ENCODE data around the gene SLC35E3. TPM values are rescaled to one million over a fixed set of nuclear protein-coding genes. Genes with fewer than 3 reads are reported as not detected.
A peak's percentile ranks its signal among the peaks of the same experiment; 100 is the strongest.

Gene SLC35E3
- total and polyA plus RNA-seq, 5 donors = 5.2 to 9.6 (median 6.2) TPM

- WGBS = 91% methylated on average over 5 of the region's 5 CpGs
- Histone ChIP-seq H3K4me3 (ENCODE audit: low read length) (no peak overlapping the region), H3K27me3 (ENCODE audit: control insufficient read depth, insufficient read depth) (no peaks in the 10 kb centered on the region), H3K27ac (ENCODE audit: low read length) (peak overlapping the region; percentile 37), H3K9me3 (ENCODE audit: control insufficient read depth, low read length) (no peaks in the 10 kb centered on the region), H3K4me1 (ENCODE audit: control insufficient read depth, insufficient read depth, low read length) (peaks cover 2% of the 10 kb centered on the region)
- no peak for ATAC-seq
- intact Hi-C loops (cut with DNase I) = no loop called here
- DNase-seq = no peak
Measured at GRCh38 chr12:68785823-68786222, 39.8 kb downstream of the SLC35E3 start.

GRCh38 chr12:68786929-68787328, 41.0 kb downstream of the SLC35E3 start:
- Histone ChIP-seq H3K4me3 (ENCODE audit: low read length) (no peak overlapping the region), H3K9me3 (ENCODE audit: control insufficient read depth, low read length) (no peaks in the 10 kb centered on the region), H3K4me1 (ENCODE audit: control insufficient read depth, insufficient read depth, low read length) (peaks cover 2% of the 10 kb centered on the region), H3K27ac (ENCODE audit: low read length) (no peak overlapping the region), H3K27me3 (ENCODE audit: control insufficient read depth, insufficient read depth) (no peaks in the 10 kb centered on the region)
- intact Hi-C loops (cut with DNase I) = no loop called here
- ATAC-seq (no peak), DNase-seq (no peak)
- WGBS = 85% methylated on average over 2 of the region's 2 CpGs

GRCh38 chr12:68788554-68789143, 42.7 kb downstream of the SLC35E3 start:
- H3K27me3 ChIP-seq (ENCODE audit: control insufficient read depth, insufficient read depth) = no peaks in the 10 kb centered on the region
- ATAC-seq = no peak
- H3K27ac ChIP-seq (ENCODE audit: low read length) = no peak overlapping the region
- no peak overlapping the region for H3K4me3 ChIP-seq (ENCODE audit: low read length)
- no peaks in the 10 kb centered on the region for H3K9me3 ChIP-seq (ENCODE audit: control insufficient read depth, low read length)
- intact Hi-C loops (cut with DNase I) = no loop called here
- WGBS = 93% methylated on average over 3 of the region's 3 CpGs
- DNase-seq = no peak
- peaks cover 2% of the 10 kb centered on the region for H3K4me1 ChIP-seq (ENCODE audit: control insufficient read depth, insufficient read depth, low read length)

- no peak for DNase-seq
- Histone ChIP-seq H3K4me3 (ENCODE audit: low read length) (no peak overlapping the region), H3K4me1 (ENCODE audit: control insufficient read depth, insufficient read depth, low read length) (peaks cover 2% of the 10 kb centered on the region), H3K27ac (ENCODE audit: low read length) (no peak overlapping the region), H3K27me3 (ENCODE audit: control insufficient read depth, insufficient read depth) (no peaks in the 10 kb centered on the region), H3K9me3 (ENCODE audit: control insufficient read depth, low read length) (no peaks in the 10 kb centered on the region)
- intact Hi-C loops (cut with DNase I) = no loop called here
- ATAC-seq = no peak
- WGBS = 96% methylated on average over 14 of the region's 14 CpGs
Measured at GRCh38 chr12:68789144-68789878, 43.3 kb downstream of the SLC35E3 start.

- WGBS = 94% methylated on average over 13 of the region's 13 CpGs
Measured at GRCh38 chr12:68790081-68790951, 44.3 kb downstream of the SLC35E3 start.

GRCh38 chr12:68790952-68791234, 44.9 kb downstream of the SLC35E3 start:
- intact Hi-C loops (cut with DNase I) = no loop called here
- ATAC-seq (no peak), DNase-seq (no peak)
- H3K4me3 ChIP-seq (ENCODE audit: low read length) = no peak overlapping the region
- peaks cover 2% of the 10 kb centered on the region for H3K4me1 ChIP-seq (ENCODE audit: control insufficient read depth, insufficient read depth, low read length)
- no peaks in the 10 kb centered on the region for H3K27me3 ChIP-seq (ENCODE audit: control insufficient read depth, insufficient read depth)
- no peaks in the 10 kb centered on the region for H3K9me3 ChIP-seq (ENCODE audit: control insufficient read depth, low read length)
- WGBS = 63% methylated on average over 3 of the region's 3 CpGs
- H3K27ac ChIP-seq (ENCODE audit: low read length) = no peak overlapping the region

More at GRCh38 chr12:68790081-68790951, 44.3 kb downstream of the SLC35E3 start:
- Histone ChIP-seq H3K9me3 (ENCODE audit: control insufficient read depth, low read length) (no peaks in the 10 kb centered on the region), H3K27ac (ENCODE audit: low read length) (no peak overlapping the region), H3K4me1 (ENCODE audit: control insufficient read depth, insufficient read depth, low read length) (peaks cover 2% of the 10 kb centered on the region), H3K27me3 (ENCODE audit: control insufficient read depth, insufficient read depth) (no peaks in the 10 kb centered on the region), H3K4me3 (ENCODE audit: low read length) (no peak overlapping the region)
- no peak for ATAC-seq
- intact Hi-C loops (cut with DNase I) = no loop called here
- no peak for DNase-seq

- intact Hi-C loops (cut with DNase I) = no loop called here
- ATAC-seq (no peak), DNase-seq (no peak)
- Histone ChIP-seq H3K27me3 (ENCODE audit: control insufficient read depth, insufficient read depth) (no peaks in the 10 kb centered on the region), H3K27ac (ENCODE audit: low read length) (no peak overlapping the region), H3K9me3 (ENCODE audit: control insufficient read depth, low read length) (no peaks in the 10 kb centered on the region), H3K4me1 (ENCODE audit: control insufficient read depth, insufficient read depth, low read length) (no peaks in the 10 kb centered on the region), H3K4me3 (ENCODE audit: low read length) (no peak overlapping the region)
- WGBS = 97% methylated on average over 2 of the region's 2 CpGs
Measured at GRCh38 chr12:68791897-68792481, 46.0 kb downstream of the SLC35E3 start.

GRCh38 chr12:68792952-68793351, 47.0 kb downstream of the SLC35E3 start:
- H3K9me3 ChIP-seq (ENCODE audit: control insufficient read depth, low read length) = no peaks in the 10 kb centered on the region
- DNase-seq (no peak), ATAC-seq (peak; percentile 36 to 45)
- no peak overlapping the region for H3K4me3 ChIP-seq (ENCODE audit: low read length)
- WGBS = 76% methylated on average over 2 of the region's 2 CpGs
- H3K4me1 ChIP-seq (ENCODE audit: control insufficient read depth, insufficient read depth, low read length) = no peaks in the 10 kb centered on the region
- H3K27me3 ChIP-seq (ENCODE audit: control insufficient read depth, insufficient read depth) = no peaks in the 10 kb centered on the region
- intact Hi-C loops (cut with DNase I) = no loop called here
- H3K27ac ChIP-seq (ENCODE audit: low read length) = no peak overlapping the region

- H3K27ac ChIP-seq (ENCODE audit: low read length) = no peak overlapping the region
- WGBS = 91% methylated on average over 4 of the region's 4 CpGs
- H3K4me1 ChIP-seq (ENCODE audit: control insufficient read depth, insufficient read depth, low read length) = no peaks in the 10 kb centered on the region
- no peak for ATAC-seq
- no peak overlapping the region for H3K4me3 ChIP-seq (ENCODE audit: low read length)
- H3K9me3 ChIP-seq (ENCODE audit: control insufficient read depth, low read length) = no peaks in the 10 kb centered on the region
- no peaks in the 10 kb centered on the region for H3K27me3 ChIP-seq (ENCODE audit: control insufficient read depth, insufficient read depth)
- intact Hi-C loops (cut with DNase I) = no loop called here
- DNase-seq = no peak
Measured at GRCh38 chr12:68793436-68793835, 47.5 kb downstream of the SLC35E3 start.

GRCh38 chr12:68793975-68794652, 48.1 kb downstream of the SLC35E3 start:
- 94% methylated on average over 4 of the region's 4 CpGs for WGBS
- Histone ChIP-seq H3K27ac (ENCODE audit: low read length) (no peak overlapping the region), H3K4me1 (ENCODE audit: control insufficient read depth, insufficient read depth, low read length) (no peaks in the 10 kb centered on the region), H3K27me3 (ENCODE audit: control insufficient read depth, insufficient read depth) (no peaks in the 10 kb centered on the region), H3K9me3 (ENCODE audit: control insufficient read depth, low read length) (no peaks in the 10 kb centered on the region), H3K4me3 (ENCODE audit: low read length) (no peak overlapping the region)
- intact Hi-C loops (cut with DNase I) = no loop called here
- ATAC-seq (no peak), DNase-seq (no peak)
